ENCODE data around the gene HBS1L.

HBS1L gene

DNA sequence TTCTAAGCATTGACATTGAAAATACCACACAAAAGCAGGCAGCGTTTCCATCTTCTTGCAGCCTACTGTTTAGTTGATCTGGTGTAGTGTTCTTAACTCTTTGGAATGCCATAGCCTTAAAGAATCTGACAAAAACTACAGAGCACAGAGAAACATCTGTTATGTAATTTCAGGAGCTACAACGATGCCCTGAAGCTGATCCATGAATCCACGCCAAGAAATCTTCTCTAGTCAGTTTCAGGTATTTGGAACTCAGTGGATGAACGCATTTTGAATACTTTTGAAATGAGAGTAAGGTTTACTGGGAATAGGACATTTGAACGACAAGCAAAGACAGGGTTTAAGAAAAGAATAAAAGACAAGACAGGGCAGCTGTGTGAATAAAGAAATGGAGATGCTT lies 122.5 kb downstream of the HBS1L start (continued):
- TF ChIP-seq, protein P1, sequence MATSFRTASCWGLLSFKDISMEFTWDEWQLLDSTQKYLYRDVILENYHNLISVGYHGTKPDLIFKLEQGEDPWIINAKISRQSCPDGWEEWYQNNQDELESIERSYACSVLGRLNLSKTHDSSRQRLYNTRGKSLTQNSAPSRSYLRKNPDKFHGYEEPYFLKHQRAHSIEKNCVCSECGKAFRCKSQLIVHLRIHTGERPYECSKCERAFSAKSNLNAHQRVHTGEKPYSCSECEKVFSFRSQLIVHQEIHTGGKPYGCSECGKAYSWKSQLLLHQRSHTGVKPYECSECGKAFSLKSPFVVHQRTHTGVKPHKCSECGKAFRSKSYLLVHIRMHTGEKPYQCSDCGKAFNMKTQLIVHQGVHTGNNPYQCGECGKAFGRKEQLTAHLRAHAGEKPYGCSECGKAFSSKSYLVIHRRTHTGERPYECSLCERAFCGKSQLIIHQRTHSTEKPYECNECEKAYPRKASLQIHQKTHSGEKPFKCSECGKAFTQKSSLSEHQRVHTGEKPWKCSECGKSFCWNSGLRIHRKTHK (tag by site-specific recombination; IDR thresholded peaks at IDR 0.05) = no peak
- TF ChIP-seq ZNF521 (tag by site-specific recombination; IDR thresholded peaks at IDR 0.05) (no peak), ZNF677 (tag by site-specific recombination; IDR thresholded peaks at IDR 0.05) (no peak)

DNA sequence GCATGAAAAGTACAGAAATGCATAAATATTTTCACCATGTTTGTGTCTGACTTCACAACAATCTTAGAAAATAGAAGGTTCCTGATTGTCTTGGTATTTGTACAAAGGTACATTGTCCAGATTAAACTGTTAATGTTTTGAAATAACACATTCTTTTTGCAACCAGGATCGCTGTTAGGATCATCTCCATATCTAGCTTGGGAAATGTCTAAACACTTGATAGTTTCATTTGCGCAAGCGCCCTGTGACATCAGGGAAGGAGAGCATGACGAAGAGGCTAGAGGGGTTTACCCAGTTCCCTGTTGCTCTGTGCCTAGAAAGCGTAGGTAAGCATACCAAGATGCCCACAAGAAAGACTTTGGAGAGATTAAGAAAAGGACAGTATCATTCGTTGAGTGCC lies 124.2 kb downstream of the HBS1L start:
- Histone ChIP-seq H3K27ac (ENCODE audit: extremely low read depth, low read depth, low read length) (no peak overlapping the region), H3K4me1 (ENCODE audit: control insufficient read depth, insufficient read depth, low read length) (peaks cover 4% of the 10 kb centered on the region; the same call in 1 of the 2 replicates), H3K4me3 (ENCODE audit: low read depth, low read length) (no peak overlapping the region), H3K9me3 (ENCODE audit: control insufficient read depth, insufficient read depth, low read depth, low read length) (no peaks in the 10 kb centered on the region), H3K36me3 (ENCODE audit: control insufficient read depth in 2 of 2, insufficient read depth in 1 of 2, low read length in 2 of 2) (no peaks in the 10 kb centered on the region)
- TF ChIP-seq, protein P2, sequence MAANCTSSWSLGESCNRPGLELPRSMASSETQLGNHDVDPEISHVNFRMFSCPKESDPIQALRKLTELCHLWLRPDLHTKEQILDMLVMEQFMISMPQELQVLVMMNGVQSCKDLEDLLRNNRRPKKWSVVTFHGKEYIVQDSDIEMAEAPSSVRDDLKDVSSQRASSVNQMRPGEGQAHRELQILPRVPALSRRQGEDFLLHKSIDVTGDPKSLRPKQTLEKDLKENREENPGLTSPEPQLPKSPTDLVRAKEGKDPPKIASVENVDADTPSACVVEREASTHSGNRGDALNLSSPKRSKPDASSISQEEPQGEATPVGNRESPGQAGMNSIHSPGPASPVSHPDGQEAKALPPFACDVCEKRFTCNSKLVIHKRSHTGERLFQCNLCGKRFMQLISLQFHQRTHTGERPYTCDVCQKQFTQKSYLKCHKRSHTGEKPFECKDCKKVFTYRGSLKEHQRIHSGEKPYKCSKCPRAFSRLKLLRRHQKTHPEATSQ (tag by site-specific recombination; IDR thresholded peaks at IDR 0.05) = no peak
- TF ChIP-seq ZNF391 (tag by site-specific recombination; IDR thresholded peaks at IDR 0.05; ENCODE audit: borderline replicate concordance, low read depth) (no peak), ZNF561 (tag by site-specific recombination; IDR thresholded peaks at IDR 0.05; ENCODE audit: borderline replicate concordance) (no peak), ZSCAN30 (tag by site-specific recombination; IDR thresholded peaks at IDR 0.05) (no peak)
- ChIA-PET POLR2A (no interaction called here), CTCF (interaction anchor here (0.9 to 4.6 kb wide), 2 partner anchors 10 to 48 kb away, joined by 3 to 30 read pairs; no protein-coding TSS in a partner anchor)

DNA sequence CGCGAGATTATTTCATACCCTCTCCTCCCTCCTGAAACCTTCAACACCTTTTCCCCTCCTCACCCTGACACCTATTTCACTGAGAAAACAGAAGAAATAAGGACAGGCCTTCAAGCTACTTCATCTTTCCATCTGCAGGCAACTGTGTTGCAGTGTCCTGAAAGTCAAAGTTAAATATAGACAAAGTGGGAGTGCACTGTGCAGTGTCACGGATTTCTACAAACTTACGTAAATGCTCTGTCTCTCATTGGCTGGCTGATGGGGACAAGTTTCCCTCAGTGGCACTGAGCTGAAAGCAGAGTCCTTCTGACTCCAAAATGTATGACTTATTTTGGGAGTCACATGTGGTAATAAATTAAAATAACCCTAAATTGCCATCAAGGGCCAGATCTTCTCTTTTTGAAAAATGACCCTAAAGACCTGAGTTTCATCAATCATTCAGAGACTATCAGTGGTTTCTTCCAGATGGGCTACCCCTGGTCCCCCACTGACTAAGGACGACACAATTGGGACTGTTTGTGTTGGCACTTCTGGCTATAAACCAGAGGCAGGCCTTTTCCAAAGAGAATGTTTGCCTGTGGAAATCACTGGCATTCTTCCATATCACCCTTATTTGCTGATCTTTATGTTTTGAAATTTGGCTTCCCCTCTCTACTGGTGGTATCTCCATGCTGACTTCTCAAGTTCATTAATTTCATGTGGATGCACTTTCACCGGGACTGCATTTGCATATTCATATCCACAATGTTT lies 126.3 kb downstream of the HBS1L start:
- Histone ChIP-seq H3K9me3 (ENCODE audit: control insufficient read depth, insufficient read depth, low read depth, low read length) (no peaks in the 10 kb centered on the region), H3K36me3 (ENCODE audit: control insufficient read depth in 2 of 2, insufficient read depth in 1 of 2, low read length in 2 of 2) (no peaks in the 10 kb centered on the region), H3K4me3 (ENCODE audit: low read depth, low read length) (no peak overlapping the region), H3K27ac (ENCODE audit: extremely low read depth, low read depth, low read length) (no peak overlapping the region), H3K4me1 (ENCODE audit: control insufficient read depth, insufficient read depth, low read length) (no peaks in the 10 kb centered on the region)
- TF ChIP-seq, protein P3, sequence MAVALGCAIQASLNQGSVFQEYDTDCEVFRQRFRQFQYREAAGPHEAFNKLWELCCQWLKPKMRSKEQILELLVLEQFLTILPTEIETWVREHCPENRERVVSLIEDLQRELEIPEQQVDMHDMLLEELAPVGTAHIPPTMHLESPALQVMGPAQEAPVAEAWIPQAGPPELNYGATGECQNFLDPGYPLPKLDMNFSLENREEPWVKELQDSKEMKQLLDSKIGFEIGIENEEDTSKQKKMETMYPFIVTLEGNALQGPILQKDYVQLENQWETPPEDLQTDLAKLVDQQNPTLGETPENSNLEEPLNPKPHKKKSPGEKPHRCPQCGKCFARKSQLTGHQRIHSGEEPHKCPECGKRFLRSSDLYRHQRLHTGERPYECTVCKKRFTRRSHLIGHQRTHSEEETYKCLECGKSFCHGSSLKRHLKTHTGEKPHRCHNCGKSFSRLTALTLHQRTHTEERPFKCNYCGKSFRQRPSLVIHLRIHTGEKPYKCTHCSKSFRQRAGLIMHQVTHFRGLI (tag by site-specific recombination; IDR thresholded peaks at IDR 0.05) = no peak
- TF ChIP-seq ZNF600 (tag by site-specific recombination; IDR thresholded peaks at IDR 0.05) = no peak
- TF ChIP-seq, protein P4, sequence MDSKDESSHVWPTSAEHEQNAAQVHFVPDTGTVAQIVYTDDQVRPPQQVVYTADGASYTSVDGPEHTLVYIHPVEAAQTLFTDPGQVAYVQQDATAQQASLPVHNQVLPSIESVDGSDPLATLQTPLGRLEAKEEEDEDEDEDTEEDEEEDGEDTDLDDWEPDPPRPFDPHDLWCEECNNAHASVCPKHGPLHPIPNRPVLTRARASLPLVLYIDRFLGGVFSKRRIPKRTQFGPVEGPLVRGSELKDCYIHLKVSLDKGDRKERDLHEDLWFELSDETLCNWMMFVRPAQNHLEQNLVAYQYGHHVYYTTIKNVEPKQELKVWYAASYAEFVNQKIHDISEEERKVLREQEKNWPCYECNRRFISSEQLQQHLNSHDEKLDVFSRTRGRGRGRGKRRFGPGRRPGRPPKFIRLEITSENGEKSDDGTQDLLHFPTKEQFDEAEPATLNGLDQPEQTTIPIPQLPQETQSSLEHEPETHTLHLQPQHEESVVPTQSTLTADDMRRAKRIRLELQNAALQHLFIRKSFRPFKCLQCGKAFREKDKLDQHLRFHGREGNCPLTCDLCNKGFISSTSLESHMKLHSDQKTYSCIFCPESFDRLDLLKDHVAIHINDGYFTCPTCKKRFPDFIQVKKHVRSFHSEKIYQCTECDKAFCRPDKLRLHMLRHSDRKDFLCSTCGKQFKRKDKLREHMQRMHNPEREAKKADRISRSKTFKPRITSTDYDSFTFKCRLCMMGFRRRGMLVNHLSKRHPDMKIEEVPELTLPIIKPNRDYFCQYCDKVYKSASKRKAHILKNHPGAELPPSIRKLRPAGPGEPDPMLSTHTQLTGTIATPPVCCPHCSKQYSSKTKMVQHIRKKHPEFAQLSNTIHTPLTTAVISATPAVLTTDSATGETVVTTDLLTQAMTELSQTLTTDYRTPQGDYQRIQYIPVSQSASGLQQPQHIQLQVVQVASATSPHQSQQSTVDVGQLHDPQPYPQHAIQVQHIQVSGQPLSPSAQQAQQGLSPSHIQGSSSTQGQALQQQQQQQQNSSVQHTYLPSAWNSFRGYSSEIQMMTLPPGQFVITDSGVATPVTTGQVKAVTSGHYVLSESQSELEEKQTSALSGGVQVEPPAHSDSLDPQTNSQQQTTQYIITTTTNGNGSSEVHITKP (tag by site-specific recombination; IDR thresholded peaks at IDR 0.05) = peak; percentile 38; the same call in 1 of the 2 replicates
- POLR2A ChIA-PET = no interaction called here
- CTCF ChIA-PET = interaction anchor here (1.7 to 4.6 kb wide), 3 partner anchors 12 to 46 kb away, joined by 5 to 30 read pairs (median 18); no protein-coding TSS in a partner anchor
